GM20000 (cell line): ENCODE measurements around the gene ECI2.
"Not testable (repeated sequence)": the region's sequence is repeated elsewhere in the genome, so short reads cannot be mapped to it uniquely, and the experiment has no call there.

ENCODE experiments used
- DNase-seq: peaks from one replicate; pipeline ENCODE4 v3.0.0; 2012; ENCODE audit warnings: low spot score
- TF ChIP-seq, protein P1 (sequence below): IDR thresholded peaks from 2 replicates; pipeline ENCODE4 v1.5.1; 2012; ENCODE audit warnings: mild to moderate bottlenecking, control low read depth; ENCODE audit errors: extremely low read depth, missing control alignments

Gene ECI2

DNA sequence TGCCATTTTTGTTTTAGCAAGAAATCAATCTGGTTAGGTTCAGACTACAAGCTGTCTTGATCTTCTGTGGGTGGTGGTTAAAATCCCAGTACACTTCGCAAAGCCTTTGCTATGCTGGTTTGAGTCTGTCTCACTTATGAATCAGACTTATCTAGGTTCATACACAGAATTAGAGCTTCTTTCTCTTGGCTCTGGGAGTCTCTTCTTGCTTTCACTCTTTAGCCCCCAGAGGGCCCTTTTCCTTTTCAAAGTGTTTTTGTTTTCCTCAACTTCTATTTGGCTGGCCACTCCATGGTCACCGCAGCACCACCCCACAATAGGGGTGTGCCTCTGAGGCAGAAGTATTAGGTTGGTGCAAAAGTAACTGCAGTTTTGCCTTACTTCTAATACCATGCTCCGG, 21.3 kb downstream of the ECI2 start:
- TF ChIP-seq, protein P1, sequence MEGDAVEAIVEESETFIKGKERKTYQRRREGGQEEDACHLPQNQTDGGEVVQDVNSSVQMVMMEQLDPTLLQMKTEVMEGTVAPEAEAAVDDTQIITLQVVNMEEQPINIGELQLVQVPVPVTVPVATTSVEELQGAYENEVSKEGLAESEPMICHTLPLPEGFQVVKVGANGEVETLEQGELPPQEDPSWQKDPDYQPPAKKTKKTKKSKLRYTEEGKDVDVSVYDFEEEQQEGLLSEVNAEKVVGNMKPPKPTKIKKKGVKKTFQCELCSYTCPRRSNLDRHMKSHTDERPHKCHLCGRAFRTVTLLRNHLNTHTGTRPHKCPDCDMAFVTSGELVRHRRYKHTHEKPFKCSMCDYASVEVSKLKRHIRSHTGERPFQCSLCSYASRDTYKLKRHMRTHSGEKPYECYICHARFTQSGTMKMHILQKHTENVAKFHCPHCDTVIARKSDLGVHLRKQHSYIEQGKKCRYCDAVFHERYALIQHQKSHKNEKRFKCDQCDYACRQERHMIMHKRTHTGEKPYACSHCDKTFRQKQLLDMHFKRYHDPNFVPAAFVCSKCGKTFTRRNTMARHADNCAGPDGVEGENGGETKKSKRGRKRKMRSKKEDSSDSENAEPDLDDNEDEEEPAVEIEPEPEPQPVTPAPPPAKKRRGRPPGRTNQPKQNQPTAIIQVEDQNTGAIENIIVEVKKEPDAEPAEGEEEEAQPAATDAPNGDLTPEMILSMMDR = no peak
- no peak for DNase-seq

DNA sequence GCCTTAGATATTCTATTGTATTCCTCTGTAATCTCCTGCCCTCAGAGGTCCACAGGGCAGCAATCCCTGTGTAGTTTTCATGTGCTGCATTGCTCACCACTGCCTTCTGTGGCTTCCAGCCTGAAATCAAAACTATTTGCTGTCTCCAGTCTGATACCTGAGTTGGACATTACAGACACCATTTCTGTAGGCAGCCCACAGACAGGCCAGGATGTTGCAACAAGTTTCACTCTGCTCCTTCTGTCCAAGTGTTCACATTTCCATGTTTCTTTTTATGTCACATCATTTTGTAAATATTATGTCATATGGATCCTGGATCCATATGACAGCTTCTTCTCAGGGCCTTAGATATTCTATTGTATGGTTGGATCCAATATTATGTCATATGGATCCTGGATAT, 21.7 kb downstream of the ECI2 start:
- DNase-seq = no peak
- TF ChIP-seq, protein P1 = no peak

DNA sequence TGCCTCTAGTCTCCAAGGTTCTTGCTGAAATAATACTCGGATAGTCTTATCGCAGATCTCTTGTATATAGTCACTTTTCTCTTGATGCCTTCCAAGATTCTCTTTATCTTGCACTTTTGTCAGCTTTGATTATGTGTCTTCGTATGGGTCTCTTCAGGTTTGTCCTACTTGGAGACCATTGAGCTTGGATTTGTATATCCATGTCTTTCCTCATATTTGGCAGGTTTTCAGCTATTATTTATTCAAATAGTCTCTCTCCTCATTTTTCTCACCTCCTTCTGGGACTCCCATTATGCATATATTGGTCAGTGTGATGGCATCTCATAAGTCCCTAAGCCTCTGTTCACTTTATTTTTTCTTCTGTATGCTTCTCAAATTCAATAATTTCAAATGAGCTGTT, 23.0 kb downstream of the ECI2 start:
- DNase-seq = no peak
- TF ChIP-seq, protein P1 = no peak

DNA sequence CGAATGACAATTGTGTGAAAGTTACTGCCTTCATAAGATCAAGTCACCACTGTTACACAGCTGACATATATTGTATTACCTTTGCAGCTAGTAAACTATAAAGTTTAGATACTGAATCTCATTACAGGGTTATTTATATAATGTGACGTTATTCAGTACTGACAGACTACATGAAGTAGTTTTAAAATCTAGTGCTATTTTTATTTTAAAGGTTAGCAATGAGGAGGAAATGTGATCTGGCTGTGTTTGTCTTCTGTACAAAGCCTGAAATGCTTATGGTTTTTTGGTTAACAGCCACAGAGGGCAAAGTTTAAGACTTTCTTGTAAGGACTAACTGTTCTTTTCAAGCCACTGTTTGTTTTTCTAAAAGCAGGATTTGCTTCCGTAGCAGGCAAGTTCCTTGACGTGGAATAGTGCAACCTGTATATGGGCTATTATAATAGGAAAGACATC, 26.0 kb downstream of the ECI2 start:
- DNase-seq = not testable (repeated sequence)

DNA sequence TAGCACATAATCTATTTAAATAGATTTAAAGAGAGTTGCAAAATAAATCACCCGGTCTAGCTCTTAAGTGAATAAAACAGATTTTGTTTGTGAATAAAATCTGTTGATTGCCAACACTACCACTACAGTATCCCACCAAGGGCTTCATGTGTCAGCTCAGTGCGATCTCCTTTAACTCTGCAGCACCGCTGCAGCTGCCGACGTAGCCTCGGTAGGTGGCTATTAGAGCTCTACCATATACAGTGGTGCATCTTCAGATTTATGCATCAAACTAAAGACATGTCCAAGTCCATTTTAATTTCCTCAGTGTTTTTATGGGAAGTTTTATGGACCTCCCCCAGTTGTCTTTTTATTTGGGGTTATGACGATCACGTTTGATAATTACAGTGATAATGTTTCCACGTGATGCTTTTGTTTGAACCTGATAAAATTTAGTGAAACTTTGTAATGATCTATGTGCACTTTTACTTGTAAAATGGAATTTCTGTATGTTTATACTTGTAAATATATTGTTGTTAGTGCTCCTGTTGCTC, 26.7 kb downstream of the ECI2 start:
- no peak for DNase-seq
- TF ChIP-seq, protein P1 = no peak

DNA sequence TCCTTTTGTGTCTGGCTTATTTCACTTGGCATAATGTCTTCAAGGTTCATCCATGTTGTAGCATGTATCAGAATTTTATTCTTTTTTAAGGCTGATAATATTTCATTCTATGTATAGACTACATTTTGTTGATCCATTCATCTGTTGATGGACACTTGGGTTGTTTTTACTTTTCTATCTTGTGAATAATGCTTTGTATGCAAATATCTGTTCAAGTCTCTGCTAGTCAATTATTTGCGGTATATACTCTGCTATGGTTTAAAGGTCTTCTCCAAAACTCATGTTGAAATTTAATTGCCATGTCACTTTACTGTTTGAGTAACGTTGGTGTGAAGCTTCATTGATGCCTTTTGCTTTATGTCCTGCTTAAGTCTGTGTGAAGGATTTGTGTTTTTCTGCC, 27.5 kb downstream of the ECI2 start:
- TF ChIP-seq, protein P1 = no peak
- DNase-seq = no peak

DNA sequence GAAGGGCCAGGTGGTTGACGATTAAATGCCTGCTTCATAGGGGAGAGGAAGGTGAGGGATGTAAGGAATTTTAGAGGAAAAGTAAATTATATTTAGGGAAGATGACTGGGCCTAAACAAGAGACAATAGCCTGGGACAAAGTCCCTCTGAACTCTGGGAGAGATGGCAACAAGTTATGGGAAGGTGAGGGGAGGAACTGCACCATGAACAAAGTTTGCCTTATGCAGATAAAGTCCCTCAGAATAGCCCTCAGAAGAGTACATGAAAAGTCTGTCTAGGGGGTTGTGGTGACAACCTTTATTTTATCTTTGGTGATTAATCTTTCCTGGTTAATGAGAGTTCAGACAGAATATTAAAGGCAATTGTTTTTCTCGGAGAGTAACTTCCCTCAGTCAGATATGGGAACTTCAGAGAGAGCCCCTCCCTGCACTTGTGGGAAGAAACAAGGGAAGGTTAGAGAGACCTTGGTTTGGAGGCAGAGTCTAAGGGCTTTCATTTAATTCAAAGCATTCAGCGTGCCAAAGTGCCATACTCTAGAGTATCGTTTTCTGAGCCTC, 29.3 kb downstream of the ECI2 start:
- no peak for DNase-seq
- TF ChIP-seq, protein P1 = no peak

DNA sequence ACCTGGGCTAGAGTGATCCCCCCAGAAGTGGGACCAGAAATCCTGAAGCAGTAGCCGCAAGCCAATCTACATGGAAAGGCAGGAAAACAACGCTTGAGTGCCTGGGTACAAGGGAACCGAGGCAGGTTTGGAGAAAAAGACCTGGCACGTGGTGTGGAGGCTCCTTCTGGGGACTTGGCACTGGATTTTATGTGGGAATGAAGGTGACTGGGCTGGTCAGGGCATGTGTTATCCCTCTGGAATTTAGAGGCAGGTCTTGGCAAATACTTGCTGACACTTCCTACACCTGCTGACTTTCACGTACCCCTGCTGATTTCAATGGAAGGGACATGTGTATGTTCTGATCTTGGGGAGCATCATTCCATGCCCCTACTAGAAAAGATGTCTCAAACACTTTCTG, 31.4 kb downstream of the ECI2 start:
- DNase-seq = no peak
- TF ChIP-seq, protein P1 = no peak
